B cell (primary cell): ENCODE results near the gene PAX2. TPM values are rescaled to one million over a fixed set of nuclear protein-coding genes. Genes with fewer than 3 reads are reported as not detected.

ENCODE experiments used
- ATAC-seq: fragments of 200-7000 bp; cut with Tn5 transposase; one replicate; pipeline ENCODE4 v1.10.0; 2021; ENCODE audit warnings: low read depth, mild to moderate bottlenecking, moderate number of reproducible peaks, moderate library complexity
- CTCF ChIA-PET: fragments of 350-600 bp; sonication (Branson Sonifier 250); formaldehyde crosslinking; loops from one replicate; lab custom pipeline; 2021; ENCODE audit warnings: antibody characterized with exemption, inconsistent platforms; lab: Charles Lee
- POLR2A ChIA-PET: fragments of 350-600 bp; sonication (Branson Sonifier 250); formaldehyde crosslinking; loops from one replicate; lab custom pipeline; 2021; ENCODE audit warnings: antibody characterized with exemption; lab: Charles Lee
- DNase-seq: peaks from one replicate; pipeline ENCODE4 v3.0.0; 2013
- H2AFZ ChIP-seq: 2 replicates; pipeline ENCODE4 v1.6.1; 2012; ENCODE audit warnings: mild to moderate bottlenecking, low read depth, low read length; ENCODE audit not compliant: insufficient read depth, poor library complexity, severe bottlenecking
- H3K27ac ChIP-seq, 2 donors: 1 replicate in 1 of 2; 2 replicates in 1 of 2; pipeline ENCODE4 v1.5.1; 2012 to 2013; ENCODE audit warnings: low read length in 2 of 2, mild to moderate bottlenecking in 2 of 2, moderate library complexity in 1 of 2
- H3K27me3 ChIP-seq, 4 experiments: fragments of 200-600 bp in 1 of 4; sonication (generic) in 1 of 4; replicated peaks in 1 of 4; 1 replicate in 2 of 4; 2 replicates in 2 of 4; pipeline versions ENCODE4 v1.6.1 to v1.7.0; 2013 to 2016; ENCODE audit warnings: low read length in 3 of 4, mild to moderate bottlenecking in 2 of 4, mixed read lengths in 1 of 4, moderate library complexity in 1 of 4; ENCODE audit not compliant: insufficient read depth in 4 of 4, control insufficient read depth in 3 of 4; ENCODE audit errors: control extremely low read depth in 1 of 4
- H3K36me3 ChIP-seq, 2 experiments: replicated peaks in 1 of 2; 1 replicate in 1 of 2; 2 replicates in 1 of 2; pipeline versions ENCODE4 v1.6.1 to v1.7.1; 2013; ENCODE audit warnings: low read length in 1 of 2; ENCODE audit not compliant: insufficient read depth in 2 of 2, control insufficient read depth in 1 of 2; ENCODE audit errors: control extremely low read depth in 1 of 2, extremely low read depth in 1 of 2
- H3K4me1 ChIP-seq, 2 donors: fragments of 200-600 bp in 1 of 2; sonication (generic) in 1 of 2; 1 replicate in 1 of 2; 2 replicates in 1 of 2; pipeline versions ENCODE4 v1.5.1 to v1.6.1; 2013 to 2017; ENCODE audit warnings: low read length in 2 of 2; ENCODE audit not compliant: control insufficient read depth in 2 of 2, insufficient read depth in 2 of 2
- H3K4me2 ChIP-seq: replicated peaks from 2 replicates; pipeline ENCODE3; 2012; ENCODE audit warnings: mild to moderate bottlenecking, low read depth, low read length; ENCODE audit not compliant: poor library complexity, severe bottlenecking
- H3K4me3 ChIP-seq, 5 experiments: fragments of 200-600 bp in 1 of 5; sonication (generic) in 1 of 5; 1 replicate in 3 of 5; 2 replicates in 2 of 5; pipeline versions ENCODE4 v1.5.1 to v1.7.0; 2011 to 2016; ENCODE audit warnings: low read length in 4 of 5, mild to moderate bottlenecking in 4 of 5, low read depth in 2 of 5, control low read depth in 1 of 5, moderate library complexity in 1 of 5; ENCODE audit not compliant: insufficient read depth in 1 of 5; ENCODE audit errors: control extremely low read depth in 1 of 5, extremely low read depth in 1 of 5
- H3K79me2 ChIP-seq: fragments of 200-600 bp; sonication (generic); one replicate; pipeline ENCODE4 v1.6.0; 2016; ENCODE audit warnings: low read length; ENCODE audit not compliant: control insufficient read depth, insufficient read depth
- H3K9ac ChIP-seq: fragments of 200-600 bp; sonication (generic); 2 replicates; pipeline ENCODE4 v1.6.1; 2017; ENCODE audit warnings: mild to moderate bottlenecking, low read length, moderate library complexity
- H3K9me3 ChIP-seq, 3 donors: one replicate each; pipeline versions ENCODE4 v1.6.1 to v1.7.1; 2013; ENCODE audit warnings: low read length in 2 of 3; ENCODE audit not compliant: control insufficient read depth in 2 of 3, insufficient read depth in 1 of 3; ENCODE audit errors: control extremely low read depth in 1 of 3
- H4K20me1 ChIP-seq: 2 replicates; pipeline ENCODE4 v1.6.0; 2012; ENCODE audit warnings: mild to moderate bottlenecking, low read length; ENCODE audit not compliant: insufficient read depth, control insufficient read depth, poor library complexity, severe bottlenecking
- H3K27ac Mint-ChIP-seq: one replicate; pipeline ENCODE4 v1.8.0; 2021; ENCODE audit warnings: mixed read lengths
- H3K27me3 Mint-ChIP-seq: one replicate; pipeline ENCODE4 v1.8.0; 2021; ENCODE audit warnings: mixed read lengths
- H3K4me1 Mint-ChIP-seq: one replicate; pipeline ENCODE4 v1.8.0; 2021; ENCODE audit warnings: mixed read lengths
- H3K4me3 Mint-ChIP-seq: one replicate; pipeline ENCODE4 v1.8.0; 2021; ENCODE audit warnings: mixed read lengths
- H3K9me3 Mint-ChIP-seq: one replicate; pipeline ENCODE4 v1.8.0; 2022; ENCODE audit warnings: mixed read lengths; ENCODE audit not compliant: insufficient read depth
- EZH2 ChIP-seq: IDR thresholded peaks from 2 replicates; pipeline ENCODE4 v1.6.1; 2012; ENCODE audit warnings: borderline replicate concordance, low read depth, mild to moderate bottlenecking, moderate library complexity, low read length; ENCODE audit not compliant: insufficient read depth, poor library complexity, severe bottlenecking
- WGBS: methylation state at CpG from one replicate; pipeline ENCODE4 v1.1.5; 2013; ENCODE audit warnings: missing lambda C conversion rate; ENCODE audit not compliant: insufficient coverage; 5-methylcytosine and 5-hydroxymethylcytosine counted together
- intact Hi-C: fragments of 100-400 bp; cut with micrococcal nuclease; formaldehyde crosslinking; loops from one replicate; pipeline ENCODE4 v1.10.0; 2022
- polyA plus RNA-seq: library from polyadenylated mRNA; depleted of rRNA; stranded (reverse); fragments of >200 nt; gene quantifications from 2 replicates; pipeline ENCODE4 v1.2.3, GENCODE V29; 2012
- total RNA-seq, 2 donors: library from RNA; stranded (reverse); fragments of 120-200 nt in 1 of 2; gene quantifications; 1 replicate in 1 of 2; 2 replicates in 1 of 2; pipeline versions ENCODE4 v1.2.3 to v1.2.4, GENCODE V29; 2013 to 2022
- TF ChIP-seq, protein P1 (sequence below): fragments of 200-600 bp; IDR thresholded peaks from one replicate; pipeline ENCODE4 v1.8.0; 2022; ENCODE audit warnings: antibody characterized with exemption, mild to moderate bottlenecking

Gene PAX2
- total and polyA plus RNA-seq, 2 donors (not counting 1 experiment from before 2014, with no cell fraction given) = 0.12 TPM; not detected in 1

DNA sequence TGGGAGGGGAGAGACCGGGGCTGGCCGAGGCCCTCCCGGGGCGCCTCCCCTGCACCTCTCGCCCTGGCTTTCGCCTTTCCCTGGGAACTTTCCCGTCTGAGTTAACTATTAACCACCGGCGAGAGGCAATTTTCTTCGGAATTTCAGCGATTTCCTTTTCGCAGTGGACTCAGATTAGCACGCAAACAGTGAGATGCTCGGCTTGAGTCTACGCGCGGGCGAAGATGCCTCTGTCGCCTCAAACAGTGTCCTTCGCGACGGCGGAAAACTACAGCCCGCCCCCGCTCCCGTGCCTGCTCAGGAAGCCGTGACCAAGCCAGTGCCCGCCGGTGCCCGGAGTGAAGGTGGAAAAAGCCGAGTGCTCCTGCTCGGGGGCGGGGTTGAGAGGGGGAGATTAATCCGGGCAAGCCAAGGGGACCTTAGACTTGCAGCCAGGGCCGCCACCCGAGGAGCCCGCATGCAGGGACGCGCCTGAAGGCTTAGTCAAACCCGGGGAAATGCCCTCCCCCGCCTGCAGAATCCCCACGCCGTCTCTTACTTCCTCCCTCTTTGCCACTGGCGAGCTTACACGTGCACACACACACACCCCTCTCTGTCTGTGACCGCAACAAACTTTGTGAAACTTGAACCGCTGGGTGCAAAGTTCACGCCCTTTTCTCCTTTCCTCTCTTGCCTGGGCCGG is 14.5 kb upstream of the PAX2 start:
- Histone ChIP-seq H3K4me1 (peaks cover 28 to 32% of the 10 kb centered on the region in 2 donors), H3K4me3 (peak overlapping the region in 3 of 5 experiments; percentile 19 to 45 (median 41)), H3K27ac (no peak overlapping the region), H3K36me3 (no peaks in the 10 kb centered on the region), H4K20me1 (no peaks in the 10 kb centered on the region), H2AFZ (no peak overlapping the region), H3K9ac (peak overlapping the region; percentile 50), H3K4me2 (peak overlapping the region; percentile 85), H3K27me3 (peaks cover 0 to 91% (median 50%) of the 10 kb centered on the region in 4 experiments), H3K79me2 (no peaks in the 10 kb centered on the region), H3K9me3 (peaks cover 0 to 15% (median 0%) of the 10 kb centered on the region in 3 donors)
- peak; percentile 83 for TF ChIP-seq EZH2
- TF ChIP-seq, protein P1, sequence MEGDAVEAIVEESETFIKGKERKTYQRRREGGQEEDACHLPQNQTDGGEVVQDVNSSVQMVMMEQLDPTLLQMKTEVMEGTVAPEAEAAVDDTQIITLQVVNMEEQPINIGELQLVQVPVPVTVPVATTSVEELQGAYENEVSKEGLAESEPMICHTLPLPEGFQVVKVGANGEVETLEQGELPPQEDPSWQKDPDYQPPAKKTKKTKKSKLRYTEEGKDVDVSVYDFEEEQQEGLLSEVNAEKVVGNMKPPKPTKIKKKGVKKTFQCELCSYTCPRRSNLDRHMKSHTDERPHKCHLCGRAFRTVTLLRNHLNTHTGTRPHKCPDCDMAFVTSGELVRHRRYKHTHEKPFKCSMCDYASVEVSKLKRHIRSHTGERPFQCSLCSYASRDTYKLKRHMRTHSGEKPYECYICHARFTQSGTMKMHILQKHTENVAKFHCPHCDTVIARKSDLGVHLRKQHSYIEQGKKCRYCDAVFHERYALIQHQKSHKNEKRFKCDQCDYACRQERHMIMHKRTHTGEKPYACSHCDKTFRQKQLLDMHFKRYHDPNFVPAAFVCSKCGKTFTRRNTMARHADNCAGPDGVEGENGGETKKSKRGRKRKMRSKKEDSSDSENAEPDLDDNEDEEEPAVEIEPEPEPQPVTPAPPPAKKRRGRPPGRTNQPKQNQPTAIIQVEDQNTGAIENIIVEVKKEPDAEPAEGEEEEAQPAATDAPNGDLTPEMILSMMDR = no peak
- DNase-seq (peak; percentile 66), ATAC-seq (peak; percentile 51)
- ChIA-PET CTCF (interaction anchor here (1.0 kb wide), 1 partner anchor 12 kb away, joined by 3 read pairs; no protein-coding TSS in a partner anchor), POLR2A (interaction anchor here (0.6 kb wide), 1 partner anchor 21 kb away, joined by 3 read pairs; no protein-coding TSS in a partner anchor)
- 2% methylated on average over 49 of the region's 49 CpGs for WGBS
- Mint-ChIP-seq H3K27me3 (peaks cover 86% of the 10 kb centered on the region), H3K4me3 (peak overlapping the region; percentile 73), H3K27ac (no peak overlapping the region), H3K4me1 (peaks cover 35% of the 10 kb centered on the region), H3K9me3 (no peaks in the 10 kb centered on the region)
- intact Hi-C loops = no loop called here
